Neural cell (in vitro differentiated cells): ENCODE results near the gene FOXE3. TPM values are rescaled to one million over a fixed set of nuclear protein-coding genes. Genes with fewer than 3 reads are reported as not detected.

Experiments
- H2AFZ ChIP-seq: fragments of 200-600, 300-800 bp; sonication (generic), shearing (Covaris generic); 2 replicates; pipeline ENCODE4 v1.6.0; 2014; ENCODE audit warnings: low read depth, mild to moderate bottlenecking, antibody characterized with exemption, low read length, moderate library complexity
- H3F3A ChIP-seq: fragments of 200-600 bp; shearing (Covaris generic); 2 replicates; pipeline ENCODE4 v1.6.1; 2016; ENCODE audit warnings: mild to moderate bottlenecking, moderate library complexity, mixed read lengths, antibody characterized with exemption, low read length; ENCODE audit not compliant: insufficient read depth, poor library complexity, severe bottlenecking
- H3K27ac ChIP-seq: fragments of 200-600, 300-800 bp; sonication (generic), shearing (Covaris generic); 2 replicates; pipeline ENCODE4 v1.5.1; 2014; ENCODE audit warnings: mild to moderate bottlenecking, low read length, moderate library complexity
- H3K27me3 ChIP-seq: fragments of 300-800, 200-600 bp; sonication (generic), shearing (Covaris generic); 2 replicates; pipeline ENCODE4 v1.6.0; 2014; ENCODE audit warnings: mild to moderate bottlenecking, low read depth, low read length, moderate library complexity; ENCODE audit not compliant: insufficient read depth
- H3K36me3 ChIP-seq: fragments of 300-800, 200-600 bp; sonication (generic), shearing (Covaris generic); 2 replicates; pipeline ENCODE4 v1.5.1; 2014; ENCODE audit warnings: mild to moderate bottlenecking, antibody characterized with exemption, low read length, moderate library complexity; ENCODE audit not compliant: insufficient read depth
- H3K4me2 ChIP-seq: fragments of 300-800, 200-600 bp; sonication (generic), shearing (Covaris generic); 2 replicates; pipeline ENCODE4 v1.6.0; 2014; ENCODE audit warnings: mild to moderate bottlenecking, low read length
- H3K4me3 ChIP-seq: fragments of 300-800, 200-600 bp; sonication (generic), shearing (Covaris generic); 2 replicates; pipeline ENCODE4 v1.5.1; 2014; ENCODE audit warnings: mild to moderate bottlenecking, low read length, moderate library complexity
- H3K79me2 ChIP-seq: fragments of 200-600 bp; shearing (Covaris generic); replicated peaks from 2 replicates; pipeline ENCODE4 v1.6.0; 2014; ENCODE audit warnings: mild to moderate bottlenecking, low read length, moderate library complexity; ENCODE audit not compliant: insufficient read depth
- H3K9ac ChIP-seq: fragments of 300-800, 200-600 bp; sonication (generic), shearing (Covaris generic); 2 replicates; pipeline ENCODE4 v1.6.1; 2016; ENCODE audit warnings: mild to moderate bottlenecking, low read length, mixed read lengths
- H3K9me2 ChIP-seq: fragments of 200-600 bp; shearing (Covaris generic); 2 replicates; pipeline ENCODE4 v1.6.1; 2016; ENCODE audit warnings: mild to moderate bottlenecking, low read length, mixed read lengths; ENCODE audit not compliant: insufficient read depth
- H3K9me3 ChIP-seq: fragments of 200-600, 300-800 bp; sonication (generic), shearing (Covaris generic); 2 replicates; pipeline ENCODE4 v1.6.1; 2016; ENCODE audit warnings: mild to moderate bottlenecking, mixed run types, low read length, moderate library complexity, mixed read lengths
- H4K20me1 ChIP-seq: fragments of 200-600 bp; shearing (Covaris generic); 2 replicates; pipeline ENCODE4 v1.6.1; 2016; ENCODE audit warnings: mild to moderate bottlenecking, mixed run types; ENCODE audit not compliant: insufficient read depth
- EP300 ChIP-seq: fragments of 450-650 bp; conservative IDR thresholded peaks from 2 replicates; pipeline ENCODE4 v1.6.1; 2014; ENCODE audit warnings: antibody characterized with exemption, mild to moderate bottlenecking, moderate library complexity; ENCODE audit not compliant: poor library complexity, severe bottlenecking
- EZH2 ChIP-seq: fragments of 200-600, 300-800 bp; shearing (Covaris generic), sonication (generic); IDR thresholded peaks from 2 replicates; pipeline ENCODE4 v1.6.1; 2014; ENCODE audit warnings: antibody characterized with exemption, low read length, borderline replicate concordance, mild to moderate bottlenecking; ENCODE audit not compliant: insufficient read depth, poor library complexity, severe bottlenecking
- MXI1 ChIP-seq: fragments of 450-650 bp; conservative IDR thresholded peaks from 2 replicates; pipeline ENCODE4 v1.6.1; 2014; ENCODE audit warnings: antibody characterized with exemption, mild to moderate bottlenecking; ENCODE audit not compliant: poor library complexity, severe bottlenecking
- POLR2AphosphoS5 ChIP-seq: IDR thresholded peaks from 2 replicates; pipeline ENCODE4 v1.6.1; 2012
- RAD21 ChIP-seq: fragments of 450-650 bp; conservative IDR thresholded peaks from 2 replicates; pipeline ENCODE4 v1.6.1; 2014; ENCODE audit warnings: antibody characterized with exemption, mild to moderate bottlenecking, moderate library complexity
- SMC3 ChIP-seq: fragments of 450-650 bp; conservative IDR thresholded peaks from 2 replicates; pipeline ENCODE4 v1.6.1; 2014; ENCODE audit warnings: antibody characterized with exemption, mild to moderate bottlenecking, moderate library complexity; ENCODE audit not compliant: poor library complexity
- TAF1 ChIP-seq: IDR thresholded peaks from 2 replicates; pipeline ENCODE4 v1.6.1; 2012; ENCODE audit warnings: low read depth
- polyA plus RNA-seq: library from polyadenylated mRNA; depleted of rRNA; stranded (reverse); fragments of >200 nt; gene quantifications from 2 replicates; pipeline ENCODE4 v1.2.3, GENCODE V29; 2014
- TF ChIP-seq, protein P1 (sequence below): fragments of 450-650 bp; IDR thresholded peaks from 2 replicates; pipeline ENCODE4 v1.5.1; 2014; ENCODE audit warnings: antibody characterized with exemption, mild to moderate bottlenecking, moderate library complexity; ENCODE audit not compliant: poor library complexity, severe bottlenecking
- TF ChIP-seq, protein P2 (sequence below): IDR thresholded peaks from 2 replicates; pipeline ENCODE4 v1.6.1; 2012; ENCODE audit warnings: borderline replicate concordance

Gene FOXE3
- polyA plus RNA-seq, 1 donor from 2014 or later: not detected

GRCh38 chr1:47460040-47460439 lies 44.0 kb downstream of the FOXE3 start:
- Histone ChIP-seq H3K9me2 (no peaks in the 10 kb centered on the region), H3K79me2 (no peaks in the 10 kb centered on the region), H3F3A (no peaks in the 10 kb centered on the region), H3K36me3 (no peaks in the 10 kb centered on the region), H3K9me3 (no peaks in the 10 kb centered on the region), H3K27me3 (peaks cover 55% of the 10 kb centered on the region), H2AFZ (no peak overlapping the region), H3K4me3 (no peak overlapping the region), H3K27ac (no peak overlapping the region), H3K9ac (no peak overlapping the region), H4K20me1 (no peaks in the 10 kb centered on the region), H3K4me2 (no peak overlapping the region)
- TF ChIP-seq MXI1: no peak
- TF ChIP-seq POLR2AphosphoS5: no peak
- TF ChIP-seq SMC3: no peak
- TF ChIP-seq RAD21: no peak
- TF ChIP-seq, protein P1, sequence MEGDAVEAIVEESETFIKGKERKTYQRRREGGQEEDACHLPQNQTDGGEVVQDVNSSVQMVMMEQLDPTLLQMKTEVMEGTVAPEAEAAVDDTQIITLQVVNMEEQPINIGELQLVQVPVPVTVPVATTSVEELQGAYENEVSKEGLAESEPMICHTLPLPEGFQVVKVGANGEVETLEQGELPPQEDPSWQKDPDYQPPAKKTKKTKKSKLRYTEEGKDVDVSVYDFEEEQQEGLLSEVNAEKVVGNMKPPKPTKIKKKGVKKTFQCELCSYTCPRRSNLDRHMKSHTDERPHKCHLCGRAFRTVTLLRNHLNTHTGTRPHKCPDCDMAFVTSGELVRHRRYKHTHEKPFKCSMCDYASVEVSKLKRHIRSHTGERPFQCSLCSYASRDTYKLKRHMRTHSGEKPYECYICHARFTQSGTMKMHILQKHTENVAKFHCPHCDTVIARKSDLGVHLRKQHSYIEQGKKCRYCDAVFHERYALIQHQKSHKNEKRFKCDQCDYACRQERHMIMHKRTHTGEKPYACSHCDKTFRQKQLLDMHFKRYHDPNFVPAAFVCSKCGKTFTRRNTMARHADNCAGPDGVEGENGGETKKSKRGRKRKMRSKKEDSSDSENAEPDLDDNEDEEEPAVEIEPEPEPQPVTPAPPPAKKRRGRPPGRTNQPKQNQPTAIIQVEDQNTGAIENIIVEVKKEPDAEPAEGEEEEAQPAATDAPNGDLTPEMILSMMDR: no peak
- TF ChIP-seq EP300: no peak
- TF ChIP-seq, protein P2, sequence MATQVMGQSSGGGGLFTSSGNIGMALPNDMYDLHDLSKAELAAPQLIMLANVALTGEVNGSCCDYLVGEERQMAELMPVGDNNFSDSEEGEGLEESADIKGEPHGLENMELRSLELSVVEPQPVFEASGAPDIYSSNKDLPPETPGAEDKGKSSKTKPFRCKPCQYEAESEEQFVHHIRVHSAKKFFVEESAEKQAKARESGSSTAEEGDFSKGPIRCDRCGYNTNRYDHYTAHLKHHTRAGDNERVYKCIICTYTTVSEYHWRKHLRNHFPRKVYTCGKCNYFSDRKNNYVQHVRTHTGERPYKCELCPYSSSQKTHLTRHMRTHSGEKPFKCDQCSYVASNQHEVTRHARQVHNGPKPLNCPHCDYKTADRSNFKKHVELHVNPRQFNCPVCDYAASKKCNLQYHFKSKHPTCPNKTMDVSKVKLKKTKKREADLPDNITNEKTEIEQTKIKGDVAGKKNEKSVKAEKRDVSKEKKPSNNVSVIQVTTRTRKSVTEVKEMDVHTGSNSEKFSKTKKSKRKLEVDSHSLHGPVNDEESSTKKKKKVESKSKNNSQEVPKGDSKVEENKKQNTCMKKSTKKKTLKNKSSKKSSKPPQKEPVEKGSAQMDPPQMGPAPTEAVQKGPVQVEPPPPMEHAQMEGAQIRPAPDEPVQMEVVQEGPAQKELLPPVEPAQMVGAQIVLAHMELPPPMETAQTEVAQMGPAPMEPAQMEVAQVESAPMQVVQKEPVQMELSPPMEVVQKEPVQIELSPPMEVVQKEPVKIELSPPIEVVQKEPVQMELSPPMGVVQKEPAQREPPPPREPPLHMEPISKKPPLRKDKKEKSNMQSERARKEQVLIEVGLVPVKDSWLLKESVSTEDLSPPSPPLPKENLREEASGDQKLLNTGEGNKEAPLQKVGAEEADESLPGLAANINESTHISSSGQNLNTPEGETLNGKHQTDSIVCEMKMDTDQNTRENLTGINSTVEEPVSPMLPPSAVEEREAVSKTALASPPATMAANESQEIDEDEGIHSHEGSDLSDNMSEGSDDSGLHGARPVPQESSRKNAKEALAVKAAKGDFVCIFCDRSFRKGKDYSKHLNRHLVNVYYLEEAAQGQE: no peak
- TF ChIP-seq TAF1: no peak
- no peak for TF ChIP-seq EZH2

- peaks cover 54% of the 10 kb centered on the region for H3K27me3 ChIP-seq
- no peak overlapping the region for H2AFZ ChIP-seq
- no peaks in the 10 kb centered on the region for H3K36me3 ChIP-seq
- no peak overlapping the region for H3K27ac ChIP-seq
- H3K4me2 ChIP-seq: no peak overlapping the region
- no peaks in the 10 kb centered on the region for H3K9me2 ChIP-seq
- no peak overlapping the region for H3K9ac ChIP-seq
- no peaks in the 10 kb centered on the region for H3K9me3 ChIP-seq
- TF ChIP-seq TAF1 (no peak), EZH2 (no peak), EP300 (no peak), POLR2AphosphoS5 (no peak), SMC3 (no peak), MXI1 (no peak), RAD21 (no peak)
- TF ChIP-seq, protein P1: no peak
- TF ChIP-seq, protein P2: no peak
- no peaks in the 10 kb centered on the region for H4K20me1 ChIP-seq
- no peaks in the 10 kb centered on the region for H3K79me2 ChIP-seq
- H3K4me3 ChIP-seq: no peak overlapping the region
- H3F3A ChIP-seq: no peaks in the 10 kb centered on the region
Observed at GRCh38 chr1:47460456-47460855, 44.4 kb downstream of the FOXE3 start.
